ENCODE data around the gene TEX9. TPM values are rescaled to one million over a fixed set of nuclear protein-coding genes. Genes with fewer than 3 reads are reported as not detected.
A peak's percentile ranks its signal among the peaks of the same experiment; 100 is the strongest.

The TEX9 gene
- total and polyA plus RNA-seq, 7 donors = 3.0 to 10.7 (median 5.7) TPM

GRCh38 chr15:56468401-56468800 is 103.2 kb downstream of the TEX9 start:
- Histone ChIP-seq H3K27me3 (no peaks in the 10 kb centered on the region), H3K4me3 (peak overlapping the region in 3 of 4 donors; percentile 21 to 30 (median 21)), H3K9me3 (no peaks in the 10 kb centered on the region), H3K4me1 (peaks cover 0 to 14% (median 5%) of the 10 kb centered on the region in 4 donors), H3K27ac (no peak overlapping the region), H3K36me3 (no peaks in the 10 kb centered on the region)
- 2 to 22% methylated on average over 2 of the region's 2 CpGs for WGBS, 2 donors
- no peak for DNase-seq
- intact Hi-C loops (cut with DNase I) = no loop called here
- TF ChIP-seq POLR2AphosphoS5 (IDR thresholded peaks at IDR 0.05) = no peak
- no peak for TF ChIP-seq CTCF (IDR thresholded peaks at IDR 0.05)
- TF ChIP-seq POLR2A (IDR thresholded peaks at IDR 0.05) = no peak
- TF ChIP-seq EP300 (IDR thresholded peaks at IDR 0.05) = no peak

GRCh38 chr15:56469483-56469882 is 104.3 kb downstream of the TEX9 start:
- Histone ChIP-seq H3K27ac (no peak overlapping the region), H3K9me3 (no peaks in the 10 kb centered on the region), H3K36me3 (no peaks in the 10 kb centered on the region), H3K4me1 (peaks cover 0 to 12% (median 4%) of the 10 kb centered on the region in 4 donors), H3K4me3 (no peak overlapping the region), H3K27me3 (no peaks in the 10 kb centered on the region)
- TF ChIP-seq EP300 (IDR thresholded peaks at IDR 0.05) = no peak
- no peak for TF ChIP-seq POLR2AphosphoS5 (IDR thresholded peaks at IDR 0.05)
- no peak for TF ChIP-seq CTCF (IDR thresholded peaks at IDR 0.05)
- TF ChIP-seq POLR2A (IDR thresholded peaks at IDR 0.05) = no peak
- intact Hi-C loops (cut with DNase I) = no loop called here
- DNase-seq = no peak

- 90 to 93% methylated on average over 5 of the region's 5 CpGs for WGBS, 2 donors
- TF ChIP-seq POLR2AphosphoS5 (IDR thresholded peaks at IDR 0.05) (no peak), POLR2A (IDR thresholded peaks at IDR 0.05) (no peak), CTCF (IDR thresholded peaks at IDR 0.05) (no peak), EP300 (IDR thresholded peaks at IDR 0.05) (no peak)
- Histone ChIP-seq H3K4me3 (no peak overlapping the region), H3K27ac (no peak overlapping the region), H3K4me1 (no peaks in the 10 kb centered on the region), H3K27me3 (no peaks in the 10 kb centered on the region), H3K36me3 (no peaks in the 10 kb centered on the region), H3K9me3 (no peaks in the 10 kb centered on the region)
- intact Hi-C loops (cut with DNase I) = no loop called here
- no peak for DNase-seq
These were observed 106.3 kb downstream of the TEX9 start for GRCh38 chr15:56471440-56472069.

GRCh38 chr15:56472278-56472677 is 107.1 kb downstream of the TEX9 start:
- Histone ChIP-seq H3K9me3 (no peaks in the 10 kb centered on the region), H3K4me3 (no peak overlapping the region), H3K27ac (no peak overlapping the region), H3K4me1 (no peaks in the 10 kb centered on the region), H3K36me3 (no peaks in the 10 kb centered on the region), H3K27me3 (no peaks in the 10 kb centered on the region)
- TF ChIP-seq POLR2AphosphoS5 (IDR thresholded peaks at IDR 0.05) (no peak), EP300 (IDR thresholded peaks at IDR 0.05) (no peak), POLR2A (IDR thresholded peaks at IDR 0.05) (no peak), CTCF (IDR thresholded peaks at IDR 0.05) (no peak)
- WGBS, 2 donors = 87 to 88% methylated on average over 2 of the region's 2 CpGs
- no peak for DNase-seq
- intact Hi-C loops (cut with DNase I) = no loop called here

GRCh38 chr15:56473017-56473416 is 107.8 kb downstream of the TEX9 start:
- Histone ChIP-seq H3K9me3 (no peaks in the 10 kb centered on the region), H3K4me3 (no peak overlapping the region), H3K36me3 (no peaks in the 10 kb centered on the region), H3K4me1 (no peaks in the 10 kb centered on the region), H3K27ac (no peak overlapping the region), H3K27me3 (no peaks in the 10 kb centered on the region)
- intact Hi-C loops (cut with DNase I) = no loop called here
- TF ChIP-seq POLR2AphosphoS5 (IDR thresholded peaks at IDR 0.05) (no peak), CTCF (IDR thresholded peaks at IDR 0.05) (no peak), POLR2A (IDR thresholded peaks at IDR 0.05) (no peak), EP300 (IDR thresholded peaks at IDR 0.05) (no peak)
- 75 to 95% methylated on average over 1 of the region's 1 CpG for WGBS, 2 donors
- no peak for DNase-seq
